Liver (tissue), 9 donors: ENCODE data around the gene HMGCS1. TPM values are rescaled to one million over a fixed set of nuclear protein-coding genes. Genes with fewer than 3 reads are reported as not detected.

ENCODE experiments used
- DNase-seq: peaks from one replicate; pipeline ENCODE4 v3.0.0-alpha.2; 2017; ENCODE audit warnings: low spot score
- H3K27ac ChIP-seq, 2 donors: one replicate each; pipeline ENCODE4 v1.7.0; 2013; ENCODE audit warnings: inconsistent platforms in 2 of 2, low read length in 2 of 2, control low read depth in 1 of 2, low read depth in 1 of 2, mild to moderate bottlenecking in 1 of 2
- H3K27me3 ChIP-seq, 4 donors: one replicate each; pipeline versions ENCODE4 v1.6.1 to v1.7.0; 2013; ENCODE audit warnings: low read length in 3 of 4, inconsistent platforms in 1 of 4, mild to moderate bottlenecking in 1 of 4, moderate library complexity in 1 of 4; ENCODE audit not compliant: control insufficient read depth in 4 of 4, insufficient read depth in 4 of 4
- H3K36me3 ChIP-seq, 4 donors: one replicate each; pipeline versions ENCODE4 v1.6.1 to v1.7.0; 2013; ENCODE audit warnings: low read length in 3 of 4, mild to moderate bottlenecking in 3 of 4, low read depth in 1 of 4, moderate library complexity in 1 of 4; ENCODE audit not compliant: control insufficient read depth in 4 of 4, insufficient read depth in 3 of 4
- H3K4me1 ChIP-seq, 4 donors: one replicate each; pipeline versions ENCODE4 v1.6.1 to v1.7.0; 2013; ENCODE audit warnings: low read length in 3 of 4, mild to moderate bottlenecking in 3 of 4, moderate library complexity in 1 of 4; ENCODE audit not compliant: control insufficient read depth in 4 of 4, insufficient read depth in 4 of 4
- H3K4me3 ChIP-seq, 3 donors: one replicate each; pipeline versions ENCODE4 v1.6.1 to v1.7.0; 2013; ENCODE audit warnings: low read length in 3 of 3, control low read depth in 1 of 3, low read depth in 1 of 3, mild to moderate bottlenecking in 1 of 3
- H3K9ac ChIP-seq, 2 donors: one replicate each; pipeline ENCODE4 v1.7.0; 2013; ENCODE audit warnings: low read length in 2 of 2, mild to moderate bottlenecking in 2 of 2, moderate library complexity in 2 of 2, control low read depth in 1 of 2, low read depth in 1 of 2
- H3K9me3 ChIP-seq, 4 donors: one replicate each; pipeline versions ENCODE4 v1.6.1 to v1.7.0; 2013; ENCODE audit warnings: low read length in 3 of 4; ENCODE audit not compliant: control insufficient read depth in 4 of 4
- ATF3 ChIP-seq: IDR thresholded peaks from 2 replicates; pipeline ENCODE4 v1.6.1; 2016; ENCODE audit warnings: antibody characterized with exemption
- CTCF ChIP-seq: fragments of 150-350 bp; IDR thresholded peaks from 2 replicates; pipeline ENCODE4 v1.5.1; 2017; ENCODE audit warnings: improper control_type of control experiment, low read depth, low read length; ENCODE audit not compliant: missing input control
- EGR1 ChIP-seq, 2 donors: IDR thresholded peaks; 2 replicates each; pipeline ENCODE4 v1.6.1; 2016 to 2018; ENCODE audit warnings: antibody characterized with exemption in 2 of 2, low read depth in 2 of 2
- FOXA1 ChIP-seq: IDR thresholded peaks from 2 replicates; pipeline ENCODE4 v1.6.1; 2016; ENCODE audit warnings: antibody characterized with exemption
- FOXA2 ChIP-seq: IDR thresholded peaks from 2 replicates; pipeline ENCODE4 v1.6.1; 2016; ENCODE audit warnings: antibody characterized with exemption
- HNF4A ChIP-seq, 2 donors: conservative IDR thresholded peaks; 2 replicates each; pipeline ENCODE4 v1.6.1; 2016; ENCODE audit warnings: antibody characterized with exemption in 2 of 2, mild to moderate bottlenecking in 2 of 2
- HNF4G ChIP-seq: IDR thresholded peaks from 2 replicates; pipeline ENCODE4 v1.6.1; 2016; ENCODE audit warnings: antibody characterized with exemption
- JUND ChIP-seq, 2 donors: IDR thresholded peaks; 2 replicates each; pipeline ENCODE4 v1.6.1; 2016; ENCODE audit warnings: antibody characterized with exemption in 2 of 2
- MAX ChIP-seq: IDR thresholded peaks from 2 replicates; pipeline ENCODE4 v1.6.1; 2016; ENCODE audit warnings: antibody characterized with exemption
- NR2F2 ChIP-seq: IDR thresholded peaks from 2 replicates; pipeline ENCODE4 v1.6.1; 2016; ENCODE audit warnings: antibody characterized with exemption
- REST ChIP-seq: IDR thresholded peaks from 2 replicates; pipeline ENCODE4 v1.6.1; 2016; ENCODE audit warnings: antibody characterized with exemption, mild to moderate bottlenecking
- SP1 ChIP-seq: IDR thresholded peaks from 2 replicates; pipeline ENCODE4 v1.6.1; 2018; ENCODE audit warnings: antibody characterized with exemption, mild to moderate bottlenecking
- TAF1 ChIP-seq: conservative IDR thresholded peaks from 2 replicates; pipeline ENCODE4 v1.6.1; 2016; ENCODE audit warnings: antibody characterized with exemption, mild to moderate bottlenecking
- YY1 ChIP-seq: IDR thresholded peaks from 2 replicates; pipeline ENCODE4 v1.6.1; 2016; ENCODE audit warnings: antibody characterized with exemption, mild to moderate bottlenecking
- ZBTB33 ChIP-seq: IDR thresholded peaks from 2 replicates; pipeline ENCODE4 v1.6.1; 2016; ENCODE audit warnings: antibody characterized with exemption
- WGBS: extraction: QIAGEN DNeasy Blood & Tissue Kit; methylation state at CpG from one replicate; pipeline ENCODE4 v1.1.7; 2013; 5-methylcytosine and 5-hydroxymethylcytosine counted together
- polyA plus RNA-seq, 2 donors: library from polyadenylated mRNA; stranded (reverse) in 1 of 2; unstranded in 1 of 2; fragments of 200-250 nt in 1 of 2; fragments of >200 nt in 1 of 2; fragmentation: Nextera tagmentation in 1 of 2; extraction: Ambion mirVana in 1 of 2; gene quantifications; one replicate each; pipeline versions ENCODE4 v1.2.1 to v1.2.3, GENCODE V29; 2013 to 2015
- total RNA-seq, 2 donors: library from RNA; depleted of rRNA; stranded (reverse); fragments of >200 nt; gene quantifications; one replicate each; pipeline ENCODE4 v1.2.3, GENCODE V29; 2014
- donor health status: healthy.
- donor health status: healthy.
- donor health status: healthy.
- donor health status: healthy.
- donor health status: healthy.

Gene HMGCS1
- total and polyA plus RNA-seq, 4 donors: 41.7 to 878 (median 286) TPM

GRCh38 chr5:43312076-43312661 lies 1.0 kb downstream of the HMGCS1 start:
- H3K27ac ChIP-seq: peak overlapping the region; percentile 91 to 98
- WGBS: 15% methylated on average over 6 of the region's 6 CpGs
- no peak for DNase-seq
- H3K27me3 ChIP-seq: no peaks in the 10 kb centered on the region
- peaks cover 2 to 70% (median 34%) of the 10 kb centered on the region in 4 donors for H3K4me1 ChIP-seq
- peak overlapping the region; percentile 64 to 83 for H3K9ac ChIP-seq
- TF ChIP-seq FOXA1 (no peak), HNF4A (conservative IDR thresholded peaks at IDR 0.05) (no peak), HNF4G (no peak)
- no peaks in the 10 kb centered on the region for H3K9me3 ChIP-seq
- H3K4me3 ChIP-seq: peak overlapping the region; percentile 69 to 97 (median 95)
- H3K36me3 ChIP-seq: no peaks in the 10 kb centered on the region

- H3K4me1 ChIP-seq: peaks cover 2 to 72% (median 39%) of the 10 kb centered on the region in 4 donors
- H3K4me3 ChIP-seq: no peak overlapping the region
- H3K27ac ChIP-seq: peak overlapping the region in 1 of 2 donors; percentile 5
- no peaks in the 10 kb centered on the region for H3K9me3 ChIP-seq
- peak overlapping the region in 1 of 2 donors; percentile 75 for H3K9ac ChIP-seq
- H3K36me3 ChIP-seq: no peaks in the 10 kb centered on the region
- TF ChIP-seq NR2F2: no peak
- no peak for TF ChIP-seq HNF4A (conservative IDR thresholded peaks at IDR 0.05)
- no peak for TF ChIP-seq EGR1 (IDR thresholded peaks at IDR 0.05; ENCODE audit: low read depth in 2 of 2)
- no peak for TF ChIP-seq FOXA1
- no peak for TF ChIP-seq CTCF
- TF ChIP-seq JUND (IDR thresholded peaks at IDR 0.05): no peak
- TF ChIP-seq FOXA2: no peak
- TF ChIP-seq REST: no peak
- no peak for TF ChIP-seq SP1
- TF ChIP-seq YY1: no peak
- TF ChIP-seq ATF3: no peak
- TF ChIP-seq ZBTB33: no peak
- TF ChIP-seq MAX: no peak
- no peak for TF ChIP-seq TAF1
- no peak for DNase-seq
- no peaks in the 10 kb centered on the region for H3K27me3 ChIP-seq
Measured at GRCh38 chr5:43309637-43310036, 3.6 kb downstream of the HMGCS1 start.
